HG02970 (cell line): Measurements from ENCODE around the gene RSF1.

ENCODE experiments used
- ATAC-seq: cut with Tn5 transposase; IDR thresholded peaks from one replicate; pipeline ENCODE4 v1.9.1; 2021; ENCODE audit warnings: mild to moderate bottlenecking, moderate library complexity, moderate number of reproducible peaks; ENCODE audit not compliant: unreplicated experiment, low FRiP score

Gene RSF1

DNA sequence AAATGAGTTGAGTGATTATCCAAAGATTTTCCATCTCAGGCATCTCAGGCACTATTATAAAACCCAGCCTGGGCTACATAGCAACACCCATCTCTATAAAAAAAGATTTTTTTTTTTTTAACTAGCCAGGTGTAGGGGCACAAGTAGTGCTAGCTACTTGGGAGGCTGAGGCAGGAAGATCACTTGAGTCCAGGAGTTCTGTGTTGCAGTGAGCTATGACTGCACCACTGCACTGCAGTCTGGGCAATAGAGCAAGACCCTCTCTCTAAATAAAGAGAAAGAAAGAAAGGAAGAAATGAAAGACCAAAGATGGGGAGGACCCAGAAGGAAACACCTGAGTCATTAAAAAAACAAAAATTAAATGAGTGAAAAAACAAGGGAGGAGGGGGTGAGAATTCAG, 14.1 kb downstream of the RSF1 start:
- ATAC-seq = no peak

- no peak for ATAC-seq
Observed at GRCh38 chr11:77801477-77801876, 19.0 kb downstream of the RSF1 start.

GRCh38 chr11:77800449-77800848, 20.1 kb downstream of the RSF1 start:
- no peak for ATAC-seq

- ATAC-seq = no peak
Observed at GRCh38 chr11:77799338-77799737, 21.2 kb downstream of the RSF1 start.

DNA sequence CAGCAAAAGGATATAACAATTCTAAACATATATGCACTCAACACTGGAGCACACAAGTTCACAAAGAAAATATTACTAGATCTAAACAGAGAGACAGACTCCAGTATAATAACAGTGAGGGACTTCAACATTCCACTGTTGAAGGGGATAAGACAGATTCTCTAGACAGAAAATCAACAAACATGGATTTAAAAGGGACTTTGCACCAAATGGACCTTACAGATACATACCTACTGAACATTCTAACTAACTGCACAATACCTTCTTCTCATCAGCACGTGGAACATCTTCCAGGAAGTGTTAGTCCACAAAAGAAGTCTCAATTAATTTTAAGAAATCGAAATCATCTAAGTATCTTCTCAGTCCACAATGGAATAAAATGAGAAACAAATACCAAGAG, 26.6 kb downstream of the RSF1 start:
- no peak for ATAC-seq

- ATAC-seq = no peak
Observed at GRCh38 chr11:77791301-77791700, 29.2 kb downstream of the RSF1 start.

GRCh38 chr11:77789731-77790476, 30.6 kb downstream of the RSF1 start:
- ATAC-seq = no peak

- ATAC-seq = no peak
Observed at GRCh38 chr11:77789061-77789730, 31.3 kb downstream of the RSF1 start.

GRCh38 chr11:77784572-77784971, 36.0 kb downstream of the RSF1 start:
- ATAC-seq = no peak

GRCh38 chr11:77783025-77783424, 37.5 kb downstream of the RSF1 start:
- ATAC-seq = no peak

- no peak for ATAC-seq
Observed at GRCh38 chr11:77779935-77780334, 40.6 kb downstream of the RSF1 start.

GRCh38 chr11:77778549-77778948, 42.0 kb downstream of the RSF1 start:
- no peak for ATAC-seq

DNA sequence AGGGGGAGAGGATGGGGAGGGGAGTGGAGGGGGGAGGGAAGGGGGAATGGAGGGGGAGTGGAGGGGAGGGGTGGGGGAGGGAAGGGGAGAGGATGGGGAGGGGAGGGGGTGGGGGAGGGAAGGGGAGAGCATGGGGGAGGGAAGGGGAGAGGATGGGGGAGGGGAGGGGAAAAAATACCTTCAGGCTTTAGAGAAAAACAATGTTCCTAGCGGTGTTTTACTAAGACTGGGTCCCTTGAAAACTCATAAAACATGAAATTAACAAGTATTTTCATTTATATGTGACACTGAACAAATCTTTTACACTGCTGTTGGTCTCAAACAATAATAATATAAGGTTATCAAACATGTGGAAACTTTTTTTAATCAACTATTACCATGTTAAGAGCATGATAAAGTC, 42.4 kb downstream of the RSF1 start:
- ATAC-seq = no peak

DNA sequence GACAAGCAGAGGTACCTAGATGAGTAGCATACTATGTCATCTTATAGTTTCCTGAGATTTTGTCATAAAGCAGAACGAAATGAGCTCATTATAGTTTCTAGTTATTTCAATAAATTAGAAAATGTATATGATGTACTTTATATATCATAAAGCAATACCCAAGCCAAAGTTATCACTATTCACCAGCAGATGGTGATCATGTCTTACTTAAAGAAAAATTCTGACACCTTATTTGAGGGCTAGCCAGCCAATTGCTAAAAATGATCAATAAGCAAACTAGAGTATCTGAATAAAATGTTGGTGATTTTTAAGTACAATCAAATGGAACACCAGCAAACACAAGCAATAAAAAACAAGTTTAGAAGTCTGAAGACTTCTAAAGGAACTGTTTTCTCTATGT, 44.1 kb downstream of the RSF1 start:
- ATAC-seq = no peak

DNA sequence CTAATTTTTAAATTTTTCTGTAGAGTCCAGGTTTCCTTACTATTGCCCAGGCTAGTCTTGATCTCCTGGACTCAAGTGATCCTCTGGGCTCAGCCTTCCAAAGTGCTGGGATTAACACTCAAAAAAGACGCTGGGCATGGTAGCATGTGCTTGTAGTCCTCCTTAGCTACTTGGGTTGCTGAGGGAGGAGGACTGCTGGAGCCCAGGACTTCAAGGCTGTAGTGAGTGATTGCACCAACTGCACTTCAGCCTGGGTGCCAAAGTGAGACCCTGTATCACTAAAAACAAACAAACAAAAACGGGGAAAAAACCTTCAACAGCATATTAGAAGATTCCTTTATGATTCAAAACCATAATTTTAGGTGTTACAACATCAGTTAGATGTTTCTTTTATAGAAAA, 44.6 kb downstream of the RSF1 start:
- no peak for ATAC-seq

- ATAC-seq = no peak
Observed at GRCh38 chr11:77771135-77771534, 49.4 kb downstream of the RSF1 start.

DNA sequence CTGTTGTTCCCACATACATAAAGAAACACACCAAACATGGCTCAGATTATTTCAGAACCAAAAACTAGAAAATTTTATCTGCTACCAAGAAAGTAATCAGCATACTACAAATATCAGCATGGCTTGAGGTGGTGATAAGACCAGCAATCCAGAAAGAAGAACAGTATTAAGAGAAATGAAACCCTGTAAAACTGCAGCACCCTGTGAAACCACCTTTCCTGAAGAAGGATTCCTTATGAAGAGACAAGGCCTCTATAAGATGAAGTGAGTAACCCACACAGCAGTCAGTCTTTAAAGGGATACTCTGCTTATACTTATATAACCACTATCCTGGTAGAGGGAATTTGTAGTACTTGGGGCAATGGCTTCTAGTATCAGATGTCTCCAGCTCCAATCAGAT, 49.9 kb downstream of the RSF1 start:
- no peak for ATAC-seq

DNA sequence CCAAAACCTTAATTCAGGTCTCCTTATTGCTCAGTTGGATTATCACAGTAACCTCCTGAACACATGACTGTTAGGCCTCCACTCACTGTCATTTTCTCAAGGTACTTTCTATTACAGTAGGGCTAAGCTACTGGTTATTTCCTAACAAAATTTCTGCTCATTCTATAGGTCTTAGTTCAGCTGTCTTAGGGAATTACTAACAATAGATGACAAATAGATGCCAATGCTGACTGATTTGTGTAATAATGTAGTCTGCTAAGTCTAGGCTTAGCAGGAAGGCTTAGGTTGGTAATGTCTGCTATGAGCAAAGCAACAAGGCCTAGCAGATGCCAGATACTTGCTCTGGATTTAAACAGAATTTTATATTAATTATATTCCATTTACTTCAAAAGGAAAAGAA, 58.1 kb downstream of the RSF1 start:
- ATAC-seq = no peak

DNA sequence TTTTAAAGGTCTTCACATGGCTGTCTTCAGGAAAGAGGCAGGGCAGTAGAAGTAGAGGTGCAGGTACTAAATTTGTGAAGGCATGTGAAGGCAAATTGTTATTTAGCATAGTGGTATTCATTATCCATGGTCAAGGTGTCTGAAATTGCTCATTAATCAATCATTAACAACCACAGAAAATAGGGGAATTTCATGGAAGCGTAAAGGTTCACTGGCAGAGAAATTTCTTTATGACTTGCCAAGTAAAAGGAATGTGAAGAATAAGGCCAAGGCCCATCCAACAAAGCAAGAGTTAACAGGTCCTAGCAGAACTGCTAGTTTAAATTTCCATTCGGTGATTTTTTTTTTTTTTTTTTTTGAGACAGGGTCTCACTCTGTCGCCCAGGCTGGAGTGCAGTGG, 59.0 kb downstream of the RSF1 start:
- no peak for ATAC-seq

- ATAC-seq = no peak
Observed at GRCh38 chr11:77758331-77758730, 62.2 kb downstream of the RSF1 start.

- no peak for ATAC-seq
Observed at GRCh38 chr11:77753230-77753629, 67.3 kb downstream of the RSF1 start.

GRCh38 chr11:77752516-77752915, 68.0 kb downstream of the RSF1 start:
- ATAC-seq = no peak
